K562 (cell line): Measurements from ENCODE around the gene CCDC183. TPM values are rescaled to one million over a fixed set of nuclear protein-coding genes. Genes with fewer than 3 reads are reported as not detected.

ENCODE experiments used
- GTF2A2 ChIP-seq: IDR thresholded peaks from 2 replicates; pipeline ENCODE4 v1.6.1; 2016; ENCODE audit warnings: mild to moderate bottlenecking, missing genetic modification characterization, missing compliant biosample characterization
- HDGF ChIP-seq: fragments of 450-650 bp; IDR thresholded peaks from 2 replicates; pipeline ENCODE4 v1.6.1; 2016
- MITF ChIP-seq: IDR thresholded peaks from 2 replicates; pipeline ENCODE4 v1.6.1; 2014; ENCODE audit warnings: antibody characterized with exemption
- RBFOX2 ChIP-seq: fragments of 200-400 bp; formaldehyde crosslinking; IDR thresholded peaks from 2 replicates; pipeline ENCODE4 v1.6.1; 2017; ENCODE audit warnings: low read depth, mild to moderate bottlenecking, low read length, moderate library complexity
- RERE ChIP-seq: sonication (generic); formaldehyde crosslinking; IDR thresholded peaks from 2 replicates; pipeline ENCODE4 v1.8.0; 2023; ENCODE audit warnings: missing genetic modification reagents, mild to moderate bottlenecking, borderline replicate concordance
- SAFB2 ChIP-seq: fragments of 200-400 bp; formaldehyde crosslinking; IDR thresholded peaks from 2 replicates; pipeline ENCODE4 v1.6.1; 2018; ENCODE audit warnings: borderline replicate concordance, low read length, low read depth, moderate library complexity; ENCODE audit not compliant: severe bottlenecking
- TAF15 ChIP-seq: fragments of 200-400 bp; formaldehyde crosslinking; IDR thresholded peaks from 2 replicates; pipeline ENCODE4 v1.6.1; 2017; ENCODE audit warnings: mild to moderate bottlenecking, low read depth, low read length, moderate library complexity
- TOE1 ChIP-seq, 2 experiments: fragments of 450-650 bp in 1 of 2; sonication (generic) in 1 of 2; formaldehyde crosslinking in 1 of 2; IDR thresholded peaks; 2 replicates each; pipeline versions ENCODE4 v1.7.1 to v1.8.0; 2016 to 2022; ENCODE audit warnings: borderline replicate concordance in 2 of 2, mild to moderate bottlenecking in 2 of 2, antibody characterized with exemption in 1 of 2, inconsistent platforms in 1 of 2, low read depth in 1 of 2, missing genetic modification reagents in 1 of 2, moderate library complexity in 1 of 2
- polyA plus RNA-seq, 8 experiments: library from polyadenylated mRNA; depleted of rRNA in 4 of 8; stranded (reverse) in 5 of 8; unstranded in 3 of 8; fragments of >200 nt; fragmentation: Nextera tagmentation in 2 of 8; fragmentation: Illumina TruSeq in 1 of 8; extraction: Ambion mirVana in 2 of 8; extraction: Trizol in 1 of 8; gene quantifications; 2 replicates each; pipeline versions ENCODE4 v1.2.1 to v1.2.3, GENCODE V29; 2011 to 2014; ENCODE audit warnings: inconsistent platforms in 1 of 8, missing spikeins in 1 of 8
- total RNA-seq, 7 experiments: library from RNA; depleted of rRNA in 6 of 7; stranded (reverse); fragments of >200 nt in 6 of 7; fragmentation: Illumina TruSeq in 2 of 7; extraction: Trizol in 2 of 7; gene quantifications; 2 replicates each; pipeline versions ENCODE4 v1.2.1 to v1.2.3, GENCODE V29; 2011 to 2021; ENCODE audit warnings: low replicate concordance in 1 of 7
- TF ChIP-seq, protein P1 (sequence below), 2 experiments: fragments of 450-650 bp in 1 of 2; sonication (generic) in 1 of 2; formaldehyde crosslinking in 1 of 2; IDR thresholded peaks; 2 replicates each; pipeline versions ENCODE4 v1.7.1 to v1.9.0; 2016 to 2022; ENCODE audit warnings: inconsistent platforms in 1 of 2, mild to moderate bottlenecking in 1 of 2, missing genetic modification reagents in 1 of 2

Gene CCDC183
- total and polyA plus RNA-seq, 9 of the 15 experiments (the other 6 are each of a cell fraction or from before 2014, with no cell fraction given): 0.21 to 0.60 (median 0.29) TPM; not detected in 4

GRCh38 chr9:136840877-136841645 lies 44.9 kb downstream of the CCDC183 start (continued):
- peak; percentile 18; the same call in 1 of the 2 replicates for TF ChIP-seq RBFOX2
- TF ChIP-seq MITF: no peak
- no peak for TF ChIP-seq GTF2A2 (tag)
- 0 out of 2 replicates have a peak, but pooled peaks have one; percentile 75 for TF ChIP-seq TAF15
- TF ChIP-seq TOE1 (IDR thresholded peaks at IDR 0.05; ENCODE audit: borderline replicate concordance): no peak
- no peak for TF ChIP-seq TOE1 (CRISPR knock-in tag; IDR thresholded peaks at IDR 0.05; ENCODE audit: borderline replicate concordance, low read depth)
- TF ChIP-seq SAFB2: no peak
- TF ChIP-seq HDGF: no peak
- no peak for TF ChIP-seq RERE
- TF ChIP-seq, protein P1, sequence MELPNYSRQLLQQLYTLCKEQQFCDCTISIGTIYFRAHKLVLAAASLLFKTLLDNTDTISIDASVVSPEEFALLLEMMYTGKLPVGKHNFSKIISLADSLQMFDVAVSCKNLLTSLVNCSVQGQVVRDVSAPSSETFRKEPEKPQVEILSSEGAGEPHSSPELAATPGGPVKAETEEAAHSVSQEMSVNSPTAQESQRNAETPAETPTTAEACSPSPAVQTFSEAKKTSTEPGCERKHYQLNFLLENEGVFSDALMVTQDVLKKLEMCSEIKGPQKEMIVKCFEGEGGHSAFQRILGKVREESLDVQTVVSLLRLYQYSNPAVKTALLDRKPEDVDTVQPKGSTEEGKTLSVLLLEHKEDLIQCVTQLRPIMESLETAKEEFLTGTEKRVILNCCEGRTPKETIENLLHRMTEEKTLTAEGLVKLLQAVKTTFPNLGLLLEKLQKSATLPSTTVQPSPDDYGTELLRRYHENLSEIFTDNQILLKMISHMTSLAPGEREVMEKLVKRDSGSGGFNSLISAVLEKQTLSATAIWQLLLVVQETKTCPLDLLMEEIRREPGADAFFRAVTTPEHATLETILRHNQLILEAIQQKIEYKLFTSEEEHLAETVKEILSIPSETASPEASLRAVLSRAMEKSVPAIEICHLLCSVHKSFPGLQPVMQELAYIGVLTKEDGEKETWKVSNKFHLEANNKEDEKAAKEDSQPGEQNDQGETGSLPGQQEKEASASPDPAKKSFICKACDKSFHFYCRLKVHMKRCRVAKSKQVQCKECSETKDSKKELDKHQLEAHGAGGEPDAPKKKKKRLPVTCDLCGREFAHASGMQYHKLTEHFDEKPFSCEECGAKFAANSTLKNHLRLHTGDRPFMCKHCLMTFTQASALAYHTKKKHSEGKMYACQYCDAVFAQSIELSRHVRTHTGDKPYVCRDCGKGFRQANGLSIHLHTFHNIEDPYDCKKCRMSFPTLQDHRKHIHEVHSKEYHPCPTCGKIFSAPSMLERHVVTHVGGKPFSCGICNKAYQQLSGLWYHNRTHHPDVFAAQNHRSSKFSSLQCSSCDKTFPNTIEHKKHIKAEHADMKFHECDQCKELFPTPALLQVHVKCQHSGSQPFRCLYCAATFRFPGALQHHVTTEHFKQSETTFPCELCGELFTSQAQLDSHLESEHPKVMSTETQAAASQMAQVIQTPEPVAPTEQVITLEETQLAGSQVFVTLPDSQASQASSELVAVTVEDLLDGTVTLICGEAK (IDR thresholded peaks at IDR 0.05): no peak
- TF ChIP-seq, protein P1 (CRISPR knock-in tag; IDR thresholded peaks at IDR 0.05): 0 out of 2 replicates have a peak, but pooled peaks have one; percentile 17
